ENCODE data around the gene GBX1.

Gene GBX1

GRCh38 chr7:151125470-151125845 lies 42.0 kb downstream of the GBX1 start:
- DNase-seq = peak; percentile 54

DNA sequence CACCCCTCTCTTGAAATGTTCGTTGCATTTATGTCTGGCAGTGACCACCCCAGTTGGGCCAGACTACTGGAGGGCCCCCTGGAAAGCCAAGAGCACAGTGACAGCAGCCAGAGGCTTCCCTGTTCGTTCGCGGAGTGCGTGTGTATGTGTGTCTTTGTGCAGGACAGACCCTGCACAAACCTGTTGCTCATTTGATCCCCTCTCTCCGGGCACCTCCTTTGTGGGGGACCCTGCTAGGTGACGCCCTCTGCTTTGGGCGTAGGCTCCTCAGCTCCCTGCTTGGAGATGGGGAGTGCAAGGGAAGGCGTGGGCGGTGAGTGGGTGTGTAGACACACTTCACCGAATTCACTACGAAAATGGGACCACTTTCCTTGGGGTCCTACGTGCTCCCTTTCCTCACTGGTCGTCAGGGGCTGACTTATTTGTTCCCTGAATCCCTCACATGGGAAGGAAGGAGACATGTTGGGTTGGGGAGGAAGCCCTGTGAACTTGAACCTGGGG lies 42.5 kb downstream of the GBX1 start:
- DNase-seq = no peak

DNA sequence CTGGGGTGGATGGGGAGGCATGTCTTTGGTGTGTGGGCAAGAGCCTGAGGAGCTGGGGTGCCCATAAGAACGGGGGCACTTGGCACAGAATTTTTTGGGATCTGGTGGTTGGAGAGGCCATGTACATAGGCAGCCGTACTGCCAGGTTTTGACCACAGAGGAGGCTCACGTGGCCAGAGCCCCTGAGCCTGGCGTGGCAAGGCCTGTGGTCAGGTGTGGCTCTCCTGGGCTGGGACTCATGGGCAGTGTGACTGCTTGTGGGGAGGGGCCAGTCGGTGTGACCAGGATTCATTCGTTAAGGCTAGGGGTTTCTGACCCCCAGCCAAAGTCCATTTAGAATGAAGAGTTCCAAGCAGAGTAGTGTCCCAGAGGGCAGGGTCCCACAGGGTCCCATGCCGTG lies 43.0 kb downstream of the GBX1 start:
- no peak for DNase-seq

- peak; percentile 66 for DNase-seq
Measured at GRCh38 chr7:151123822-151124464, 43.6 kb downstream of the GBX1 start.

- DNase-seq = no peak
Measured at GRCh38 chr7:151123158-151123821, 44.2 kb downstream of the GBX1 start.

GRCh38 chr7:151122796-151123157 lies 44.7 kb downstream of the GBX1 start:
- DNase-seq = no peak

- no peak for DNase-seq
Measured at GRCh38 chr7:151122276-151122675, 45.2 kb downstream of the GBX1 start.

DNA sequence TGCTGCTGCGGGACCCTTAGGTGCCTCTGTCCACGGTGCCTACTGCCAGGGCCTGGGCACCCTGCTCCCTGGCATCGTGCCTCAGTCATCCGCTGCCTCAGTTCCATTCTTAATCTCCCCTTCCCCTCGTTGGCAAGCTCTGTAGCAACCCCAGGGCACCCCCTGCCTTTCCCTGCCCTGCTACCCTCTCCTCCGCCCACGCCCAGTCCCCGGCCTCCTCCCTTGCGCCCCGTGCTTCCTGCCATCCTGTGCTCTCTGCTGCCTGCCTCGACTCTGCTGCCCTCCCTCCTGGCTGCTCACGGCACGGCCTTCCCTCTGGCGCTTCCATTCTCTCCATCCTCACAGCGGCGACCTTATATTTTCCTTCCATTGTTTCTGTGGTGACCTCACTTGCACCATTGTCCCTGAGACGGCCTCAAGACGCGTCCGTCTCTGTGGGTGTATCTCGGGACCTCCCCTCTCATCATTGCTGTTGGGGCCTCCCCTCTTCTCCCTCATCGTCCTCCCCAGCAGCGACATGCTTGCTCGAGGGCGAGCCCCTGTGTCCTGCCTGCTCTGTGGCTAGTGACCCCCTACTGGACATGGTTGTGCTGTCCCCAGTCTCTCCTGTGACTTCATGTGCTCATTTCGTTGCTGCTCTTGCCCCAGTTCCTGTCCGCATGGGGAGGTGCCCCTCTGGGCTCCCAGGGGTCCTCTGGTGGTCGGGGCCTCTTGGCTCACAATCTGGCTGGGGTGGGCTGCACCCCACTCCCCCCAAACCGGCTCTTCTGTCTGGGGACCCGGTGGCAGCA lies 45.9 kb downstream of the GBX1 start:
- DNase-seq = no peak

DNA sequence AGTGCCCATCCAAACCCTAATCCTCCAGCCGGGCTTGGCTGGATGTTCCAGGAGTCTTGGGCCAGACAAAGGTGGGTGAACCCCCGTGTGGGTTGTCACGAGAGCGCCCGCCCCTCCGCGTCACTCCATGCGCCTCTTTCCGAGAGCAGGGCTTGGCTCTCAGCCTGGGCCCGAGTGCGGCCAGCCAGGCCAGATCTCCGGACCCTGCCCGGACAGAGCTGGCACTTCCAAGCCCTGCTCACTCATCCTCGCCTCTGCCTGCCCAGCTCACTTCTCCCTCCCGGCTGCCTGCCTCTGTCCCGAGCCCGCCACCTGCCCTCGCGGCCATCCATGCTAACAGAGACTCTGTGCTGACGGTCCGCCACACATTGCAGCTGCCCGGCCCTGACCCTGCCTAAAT lies 46.6 kb downstream of the GBX1 start:
- DNase-seq = no peak

GRCh38 chr7:151119902-151120301 lies 47.6 kb downstream of the GBX1 start:
- DNase-seq = no peak

DNA sequence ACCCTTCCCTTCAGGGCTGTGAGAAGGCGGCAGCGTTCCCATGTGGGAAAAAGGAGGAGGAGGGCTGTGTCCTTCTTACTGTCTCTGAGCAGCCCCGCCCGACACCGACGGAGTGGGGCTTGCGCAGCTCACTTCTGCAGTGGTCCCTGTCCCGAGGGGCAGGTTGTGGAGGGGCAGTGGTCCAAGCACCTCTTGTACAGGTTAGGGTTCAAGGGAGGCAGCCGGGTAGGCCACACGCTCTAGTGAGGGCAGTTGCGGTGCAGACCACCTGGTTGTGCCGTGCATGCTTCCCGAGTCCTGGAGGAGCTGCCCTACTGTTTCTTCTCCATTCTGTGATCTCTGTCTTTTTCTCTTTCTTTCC lies 48.5 kb downstream of the GBX1 start:
- no peak for DNase-seq

- no peak for DNase-seq
Measured at GRCh38 chr7:151118108-151119054, 49.1 kb downstream of the GBX1 start.

GRCh38 chr7:151117565-151117964 lies 49.9 kb downstream of the GBX1 start:
- DNase-seq = no peak

- no peak for DNase-seq
Measured at GRCh38 chr7:151116603-151117440, 50.7 kb downstream of the GBX1 start.

- no peak for DNase-seq
Measured at GRCh38 chr7:151115836-151116418, 51.6 kb downstream of the GBX1 start.

GRCh38 chr7:151115121-151115835 lies 52.2 kb downstream of the GBX1 start:
- DNase-seq = no peak

- no peak for DNase-seq
Measured at GRCh38 chr7:151114151-151115090, 53.1 kb downstream of the GBX1 start.

DNA sequence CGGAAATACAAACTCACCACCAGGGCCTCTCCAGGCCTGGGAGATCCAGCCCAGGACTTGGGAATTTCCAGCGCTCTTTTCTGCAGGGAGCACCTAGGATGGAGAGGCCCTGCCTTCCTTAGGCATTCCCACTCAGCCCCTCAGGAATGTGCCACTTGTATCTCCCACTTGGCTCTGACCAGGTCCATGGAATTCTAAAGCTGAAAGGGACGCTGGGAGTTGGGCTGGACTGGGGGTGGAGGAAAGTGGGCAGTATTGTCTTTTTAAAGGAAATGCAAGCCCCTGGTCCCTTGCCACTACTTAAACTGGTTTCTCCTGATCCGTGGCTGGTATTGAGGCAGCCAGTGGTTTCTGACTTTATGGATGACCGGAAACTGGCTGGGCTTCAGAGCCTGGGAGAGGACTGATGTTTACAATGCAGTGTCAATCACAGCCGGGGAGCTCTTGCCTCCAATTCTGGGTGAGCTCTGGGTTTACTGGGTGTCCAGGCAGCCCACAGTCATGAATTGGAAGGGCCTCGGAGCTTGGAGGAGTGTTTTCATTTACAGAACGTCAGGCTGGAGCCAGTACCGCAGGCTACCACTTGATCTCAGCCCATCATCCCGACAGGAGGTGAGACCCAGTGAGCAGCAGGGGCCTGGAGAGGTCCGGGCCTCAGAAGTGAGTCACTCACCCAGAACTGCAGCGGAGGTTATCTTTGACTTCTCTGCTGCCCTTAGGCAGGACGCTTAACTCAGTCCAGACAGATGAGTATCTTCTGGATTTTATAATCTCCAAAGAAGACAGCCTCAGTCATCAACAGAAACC lies 53.9 kb downstream of the GBX1 start:
- no peak for DNase-seq
